ENCODE data around the gene CALCR.

CALCR gene

DNA sequence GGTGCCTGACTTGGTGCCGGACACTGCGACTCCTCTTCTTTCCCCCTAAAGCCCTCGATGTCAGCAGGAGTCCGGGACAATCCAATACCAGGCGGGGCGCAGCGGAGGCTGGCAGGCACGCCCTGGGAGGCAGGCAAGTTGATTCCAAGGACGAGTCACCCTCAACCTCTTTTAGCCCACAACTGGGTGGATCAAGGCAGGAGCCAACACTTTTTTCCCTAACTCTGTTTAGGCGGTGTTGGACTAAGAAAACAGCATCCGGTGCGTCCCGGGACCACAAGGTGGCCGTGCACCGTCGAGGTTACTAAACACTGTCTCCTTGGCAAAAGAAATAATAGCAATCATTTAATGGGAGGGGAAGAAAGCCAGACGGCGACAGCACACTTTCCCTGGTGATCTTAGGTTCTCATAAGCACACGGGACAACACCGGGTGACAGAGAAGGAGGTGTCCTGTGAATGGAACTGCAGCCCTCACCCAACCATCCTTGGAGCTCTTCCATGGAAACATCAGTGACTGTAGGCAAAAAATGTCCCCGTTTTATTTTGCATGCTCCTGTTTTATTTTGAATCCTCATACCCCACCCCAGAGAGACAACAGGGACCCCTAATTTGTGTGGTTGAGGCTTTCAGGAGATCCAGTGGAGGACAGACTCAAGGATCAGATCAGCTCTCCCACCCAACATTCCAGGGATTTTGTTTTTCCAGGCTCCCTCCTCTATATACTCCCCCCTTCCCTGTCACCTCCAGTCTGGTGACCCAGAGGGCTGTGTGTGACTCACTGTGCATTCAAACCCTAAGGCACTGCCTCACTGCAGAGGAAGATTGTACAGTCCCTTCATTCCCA, 1.3 kb upstream of the CALCR start:
- no peak for DNase-seq (ENCODE audit: low read depth)
- TF ChIP-seq, protein P1, sequence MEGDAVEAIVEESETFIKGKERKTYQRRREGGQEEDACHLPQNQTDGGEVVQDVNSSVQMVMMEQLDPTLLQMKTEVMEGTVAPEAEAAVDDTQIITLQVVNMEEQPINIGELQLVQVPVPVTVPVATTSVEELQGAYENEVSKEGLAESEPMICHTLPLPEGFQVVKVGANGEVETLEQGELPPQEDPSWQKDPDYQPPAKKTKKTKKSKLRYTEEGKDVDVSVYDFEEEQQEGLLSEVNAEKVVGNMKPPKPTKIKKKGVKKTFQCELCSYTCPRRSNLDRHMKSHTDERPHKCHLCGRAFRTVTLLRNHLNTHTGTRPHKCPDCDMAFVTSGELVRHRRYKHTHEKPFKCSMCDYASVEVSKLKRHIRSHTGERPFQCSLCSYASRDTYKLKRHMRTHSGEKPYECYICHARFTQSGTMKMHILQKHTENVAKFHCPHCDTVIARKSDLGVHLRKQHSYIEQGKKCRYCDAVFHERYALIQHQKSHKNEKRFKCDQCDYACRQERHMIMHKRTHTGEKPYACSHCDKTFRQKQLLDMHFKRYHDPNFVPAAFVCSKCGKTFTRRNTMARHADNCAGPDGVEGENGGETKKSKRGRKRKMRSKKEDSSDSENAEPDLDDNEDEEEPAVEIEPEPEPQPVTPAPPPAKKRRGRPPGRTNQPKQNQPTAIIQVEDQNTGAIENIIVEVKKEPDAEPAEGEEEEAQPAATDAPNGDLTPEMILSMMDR (IDR thresholded peaks at IDR 0.05; ENCODE audit: insufficient read depth, low read depth, low read length, missing control alignments), result no peak
- H3K4me3 ChIP-seq (ENCODE audit: low read depth, low read length), result no peak overlapping the region

DNA sequence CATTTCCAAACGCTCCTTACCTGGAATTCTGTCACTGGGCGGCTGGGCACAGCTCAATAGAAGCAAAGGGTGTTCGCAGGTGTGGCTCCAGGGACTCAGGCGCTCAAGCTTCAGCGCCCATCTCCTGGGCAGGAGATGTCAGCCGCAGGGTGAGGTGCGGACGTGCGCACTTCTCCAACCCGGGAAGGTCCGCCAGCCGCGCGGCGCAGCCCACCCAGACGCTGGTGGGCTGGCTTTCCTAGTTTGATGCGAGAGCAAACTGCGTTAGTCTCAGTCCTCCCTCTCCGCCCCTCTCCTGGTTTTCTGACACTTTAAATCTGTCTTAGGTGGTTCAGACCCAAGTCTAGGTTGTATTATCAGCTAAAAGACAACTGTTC, 267 bp downstream of the CALCR start:
- no peak overlapping the region for H3K4me3 ChIP-seq (ENCODE audit: low read depth, low read length)
- TF ChIP-seq, protein P1 (IDR thresholded peaks at IDR 0.05; ENCODE audit: insufficient read depth, low read depth, low read length, missing control alignments), result no peak
- no peak for DNase-seq (ENCODE audit: low read depth)

DNA sequence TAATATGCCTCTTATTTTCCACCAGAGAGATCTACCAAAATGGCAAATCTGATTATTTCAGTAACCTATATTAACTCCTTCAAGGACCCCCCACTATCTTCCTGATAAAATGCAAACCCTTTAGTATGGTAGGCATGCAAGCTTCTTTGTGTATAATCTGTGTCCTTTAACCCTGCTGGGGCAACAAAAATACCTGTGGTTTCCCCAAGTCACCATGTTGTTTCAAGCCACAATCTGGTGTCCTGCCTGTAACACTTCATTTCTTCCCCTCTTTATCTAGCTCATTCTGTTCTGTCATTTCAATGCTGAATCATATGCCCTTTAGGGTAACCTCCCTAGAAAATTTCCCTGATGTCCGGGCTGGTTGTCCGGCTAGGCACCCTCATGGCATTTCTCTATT, 5.3 kb downstream of the CALCR start:
- DNase-seq (ENCODE audit: low read depth), result no peak
- TF ChIP-seq, protein P1 (IDR thresholded peaks at IDR 0.05; ENCODE audit: insufficient read depth, low read depth, low read length, missing control alignments), result no peak
- H3K4me3 ChIP-seq (ENCODE audit: low read depth, low read length), result no peak overlapping the region

DNA sequence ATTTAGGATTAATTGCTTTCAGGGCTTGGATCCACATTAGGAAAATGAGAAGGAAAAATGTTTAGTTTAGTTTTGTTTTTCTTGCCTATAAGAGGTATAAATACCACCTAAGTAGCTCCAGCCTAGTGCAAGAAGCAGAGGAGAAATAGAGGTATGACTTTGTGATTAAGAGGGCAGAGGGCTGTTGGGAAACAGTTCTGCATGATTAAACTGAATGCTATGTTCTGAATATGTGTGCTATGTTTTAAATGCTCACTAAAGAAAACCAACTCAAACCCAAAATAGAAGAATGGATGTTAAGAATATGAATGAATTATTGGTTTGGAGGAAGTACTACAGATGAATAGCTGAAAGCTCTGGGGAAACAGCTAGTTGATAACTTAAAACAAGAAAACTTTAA, 7.6 kb downstream of the CALCR start:
- no peak for DNase-seq (ENCODE audit: low read depth)
- TF ChIP-seq, protein P1 (IDR thresholded peaks at IDR 0.05; ENCODE audit: insufficient read depth, low read depth, low read length, missing control alignments), result no peak
- no peak overlapping the region for H3K4me3 ChIP-seq (ENCODE audit: low read depth, low read length)

DNA sequence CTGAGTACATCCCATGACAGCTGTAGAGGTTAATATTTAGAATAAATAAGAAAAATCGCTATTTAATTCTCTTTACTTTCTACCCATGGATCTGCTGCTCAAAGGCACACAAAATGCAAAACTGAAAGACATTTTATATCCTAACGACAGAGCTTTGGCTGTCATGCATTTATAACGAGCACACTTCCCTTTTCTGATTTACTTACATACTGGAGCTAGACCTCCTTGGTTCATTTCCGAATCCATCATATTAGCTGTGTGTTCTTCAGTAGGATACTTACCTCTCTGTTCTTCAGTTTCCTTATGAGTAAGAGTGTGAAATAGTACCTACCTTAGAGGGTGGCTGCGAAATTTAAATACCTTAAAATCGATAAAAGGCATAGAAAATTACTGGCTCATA, 10.9 kb downstream of the CALCR start:
- TF ChIP-seq, protein P1 (IDR thresholded peaks at IDR 0.05; ENCODE audit: insufficient read depth, low read depth, low read length, missing control alignments), result no peak
- H3K4me3 ChIP-seq (ENCODE audit: low read depth, low read length), result no peak overlapping the region
- DNase-seq (ENCODE audit: low read depth), result no peak

DNA sequence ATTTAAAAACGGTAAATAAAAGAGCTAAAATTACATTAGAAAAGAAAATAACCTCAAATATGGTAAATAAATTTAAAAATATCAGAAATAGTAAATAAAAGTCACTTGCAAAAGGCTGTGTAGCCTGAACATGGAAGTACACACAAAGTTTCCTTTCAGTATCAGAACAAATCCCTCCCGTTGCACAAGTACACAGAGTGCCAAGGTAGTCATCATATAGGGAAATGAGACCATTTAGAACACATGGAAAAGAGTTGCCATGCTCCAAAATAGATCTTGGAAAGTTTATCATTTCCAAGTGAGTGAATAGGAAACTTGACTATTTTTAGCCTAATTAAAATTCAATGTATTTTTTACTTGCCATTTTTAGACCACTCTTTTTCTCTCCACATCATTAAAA, 11.6 kb downstream of the CALCR start:
- DNase-seq (ENCODE audit: low read depth), result no peak
- TF ChIP-seq, protein P1 (IDR thresholded peaks at IDR 0.05; ENCODE audit: insufficient read depth, low read depth, low read length, missing control alignments), result no peak
- H3K4me3 ChIP-seq (ENCODE audit: low read depth, low read length), result no peak overlapping the region

DNA sequence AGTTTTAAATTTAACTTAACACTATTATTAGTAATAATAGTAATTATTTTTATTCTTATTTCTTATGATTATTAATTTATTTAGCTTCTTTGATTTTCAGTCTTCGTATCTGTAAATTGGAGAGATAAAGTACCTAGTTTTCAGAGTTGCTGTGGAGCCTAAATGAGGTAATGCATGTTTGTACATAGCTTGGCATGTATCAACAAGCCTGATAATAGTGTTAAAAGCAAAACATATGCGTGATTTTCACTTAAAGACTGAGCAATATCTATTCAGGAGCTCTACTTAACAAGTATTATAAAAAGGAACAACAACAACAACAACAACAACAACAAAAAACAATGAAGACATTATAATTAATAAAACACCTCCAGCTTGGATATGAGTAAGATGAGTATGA, 12.4 kb downstream of the CALCR start:
- DNase-seq (ENCODE audit: low read depth), result no peak
- TF ChIP-seq, protein P1 (IDR thresholded peaks at IDR 0.05; ENCODE audit: insufficient read depth, low read depth, low read length, missing control alignments), result no peak
- no peak overlapping the region for H3K4me3 ChIP-seq (ENCODE audit: low read depth, low read length)

All from GM12865 (cell line).